Fibroblast of skin of scalp (primary cell): Measurements from ENCODE around the gene NDC80.
"Not testable (repeated sequence)": the region's sequence is repeated elsewhere in the genome, so short reads cannot be mapped to it uniquely, and the experiment has no call there.

Experiments
- DNase-seq: peaks from one replicate; pipeline ENCODE4 v3.0.0-alpha.2; 2013

The NDC80 gene

DNA sequence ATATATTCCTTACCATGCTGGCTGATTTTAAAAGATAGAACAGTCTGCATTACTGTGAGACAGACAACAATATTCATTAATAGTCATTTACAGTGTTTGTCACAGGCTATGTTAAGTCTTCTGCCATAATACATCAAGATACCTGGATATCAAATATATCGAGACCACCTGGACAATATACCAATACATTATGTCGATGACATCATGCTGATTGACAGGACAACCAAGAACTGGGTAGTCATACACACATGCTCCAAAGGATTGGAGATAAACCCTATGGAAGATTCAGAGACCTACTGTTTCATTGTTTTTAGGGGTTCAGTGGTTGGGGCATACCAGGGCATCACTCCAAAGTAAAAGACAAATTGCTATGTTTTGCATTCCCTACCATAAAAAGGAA is 57.6 kb downstream of the NDC80 start:
- DNase-seq, result no peak

DNA sequence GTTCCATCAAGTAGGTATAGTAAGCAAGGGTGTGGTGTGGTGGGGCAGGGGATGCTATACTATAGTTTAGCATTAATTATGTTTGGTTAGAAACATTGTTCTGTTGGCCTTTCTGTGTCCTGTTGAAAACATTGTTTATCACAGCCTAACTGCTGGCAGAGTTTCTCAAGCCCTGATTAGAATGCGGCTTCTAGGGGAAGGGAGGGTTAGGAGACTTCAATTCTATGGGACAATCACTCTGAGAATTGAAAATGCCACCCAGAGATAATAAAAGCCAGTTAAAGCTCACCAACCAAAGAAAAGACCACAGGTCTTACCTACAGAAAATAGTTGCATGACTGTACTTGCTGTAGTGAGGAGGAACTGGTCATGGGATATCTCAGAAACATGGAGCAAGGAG is 64.2 kb downstream of the NDC80 start:
- no peak for DNase-seq

DNA sequence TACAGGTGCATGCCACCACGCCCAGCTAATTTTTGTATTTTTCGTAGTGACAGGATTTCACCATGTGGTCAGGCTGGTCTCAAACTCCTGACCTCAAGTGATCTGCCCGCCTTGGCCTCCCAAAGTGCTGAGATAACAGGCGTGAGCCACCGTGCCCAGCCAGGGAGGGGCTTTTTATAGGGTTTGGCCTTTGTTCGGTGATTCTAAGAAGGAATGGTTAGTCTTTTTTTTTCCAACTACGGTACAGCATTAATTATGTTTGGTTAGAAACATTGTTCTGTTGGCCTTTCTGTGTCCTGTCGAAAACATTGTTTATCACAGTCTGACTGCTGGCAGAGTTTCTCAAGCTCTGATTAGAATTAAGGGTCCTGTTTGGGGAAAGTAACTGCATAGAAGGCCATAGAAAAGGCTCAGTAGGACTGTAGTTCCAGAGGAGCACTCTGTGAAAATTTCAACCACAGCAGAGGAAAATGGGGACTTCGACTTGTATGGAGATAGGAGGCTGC is 64.8 kb downstream of the NDC80 start:
- DNase-seq, result no peak

DNA sequence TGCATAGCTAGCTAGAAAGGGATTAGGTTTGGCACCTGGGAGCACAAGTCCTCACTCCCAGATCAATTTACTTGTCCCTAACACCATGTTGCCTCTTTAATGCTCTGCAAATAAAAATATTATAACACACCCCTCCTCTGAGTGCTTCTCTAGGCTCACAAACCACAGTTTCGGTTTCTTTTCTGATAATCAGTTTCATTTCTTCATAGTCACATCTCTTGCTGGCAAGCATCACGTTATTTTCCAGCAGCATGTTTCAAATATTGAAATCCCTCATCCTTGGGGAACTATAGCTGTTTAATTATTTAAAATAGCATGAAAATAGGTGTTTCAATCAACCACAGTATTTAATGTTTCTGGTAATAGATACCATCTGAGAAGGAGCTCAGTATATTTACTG is 70.3 kb downstream of the NDC80 start:
- no peak for DNase-seq

DNA sequence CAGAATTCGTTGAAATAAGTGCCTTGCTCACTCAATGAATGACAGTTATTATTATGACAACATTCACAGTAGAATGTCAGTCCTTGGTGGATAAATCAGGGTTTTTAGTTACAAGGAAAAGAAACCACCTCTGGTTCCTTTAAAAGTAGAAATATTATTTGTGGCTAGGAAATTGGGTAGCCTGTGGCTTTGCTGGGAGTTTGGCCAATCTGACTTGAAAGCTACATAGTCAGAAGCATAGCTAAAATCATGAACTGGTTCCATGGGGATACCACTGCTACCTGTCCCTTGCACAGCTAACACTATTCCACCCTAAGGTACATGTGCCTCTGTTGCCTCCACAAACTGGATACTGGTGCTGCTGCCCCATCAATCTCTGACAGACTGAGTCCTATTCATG is 71.4 kb downstream of the NDC80 start:
- no peak for DNase-seq

DNA sequence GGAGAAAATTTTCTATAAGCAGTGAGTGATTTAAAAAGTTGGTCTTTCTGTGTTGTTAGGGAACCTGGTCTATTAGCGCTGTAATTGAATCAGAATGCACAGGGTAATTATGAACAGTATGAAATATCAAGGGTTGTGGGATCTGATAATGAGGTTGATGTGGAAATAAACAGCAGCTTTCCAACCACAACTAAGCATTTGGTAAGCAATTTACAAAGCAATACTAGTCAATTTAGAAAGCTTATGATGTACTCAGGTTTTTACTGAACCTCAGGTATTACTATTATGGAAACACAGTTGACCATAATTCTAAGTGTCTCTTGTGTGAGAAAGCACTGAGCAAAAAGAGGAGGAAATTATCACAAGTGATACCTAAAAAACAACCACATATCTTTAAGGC is 73.2 kb downstream of the NDC80 start:
- DNase-seq, result no peak

DNA sequence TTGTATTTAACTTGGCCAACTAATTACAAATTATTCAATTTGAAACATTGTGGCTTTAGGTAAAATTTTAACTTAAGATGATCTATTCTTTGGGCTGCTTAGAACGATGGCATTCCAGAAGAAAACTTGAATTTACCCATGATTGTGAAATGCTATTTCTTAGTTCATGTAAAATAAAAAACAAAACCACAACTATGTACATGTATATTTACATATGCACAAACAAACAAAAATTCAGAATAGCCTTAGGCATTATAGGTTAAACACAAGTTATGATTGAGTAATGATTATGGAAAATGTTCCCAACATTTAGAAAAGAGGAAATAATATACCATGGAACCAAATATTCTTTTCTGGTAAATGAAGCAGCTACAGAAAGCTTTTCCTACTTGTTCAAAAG is 80.6 kb downstream of the NDC80 start:
- DNase-seq, result no peak

DNA sequence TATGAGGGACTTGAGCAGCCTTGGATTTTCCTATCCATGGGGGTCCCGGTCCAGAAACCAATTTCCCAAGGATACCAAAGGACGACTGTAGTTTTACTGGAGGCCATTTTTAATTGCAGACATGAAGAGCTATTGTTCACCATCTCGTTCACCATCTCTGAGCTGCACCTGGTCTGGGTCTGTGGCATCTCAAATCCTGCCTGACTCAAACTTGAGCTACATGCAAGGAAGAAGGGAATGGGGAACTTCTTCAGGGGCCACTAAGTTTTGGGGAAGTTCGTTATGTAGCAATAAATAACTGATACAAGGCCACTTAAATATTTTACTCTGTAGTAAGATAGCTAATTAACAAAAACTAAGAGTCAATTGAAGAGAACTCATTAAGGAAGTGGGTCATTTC is 82.1 kb downstream of the NDC80 start:
- DNase-seq, result no peak

DNA sequence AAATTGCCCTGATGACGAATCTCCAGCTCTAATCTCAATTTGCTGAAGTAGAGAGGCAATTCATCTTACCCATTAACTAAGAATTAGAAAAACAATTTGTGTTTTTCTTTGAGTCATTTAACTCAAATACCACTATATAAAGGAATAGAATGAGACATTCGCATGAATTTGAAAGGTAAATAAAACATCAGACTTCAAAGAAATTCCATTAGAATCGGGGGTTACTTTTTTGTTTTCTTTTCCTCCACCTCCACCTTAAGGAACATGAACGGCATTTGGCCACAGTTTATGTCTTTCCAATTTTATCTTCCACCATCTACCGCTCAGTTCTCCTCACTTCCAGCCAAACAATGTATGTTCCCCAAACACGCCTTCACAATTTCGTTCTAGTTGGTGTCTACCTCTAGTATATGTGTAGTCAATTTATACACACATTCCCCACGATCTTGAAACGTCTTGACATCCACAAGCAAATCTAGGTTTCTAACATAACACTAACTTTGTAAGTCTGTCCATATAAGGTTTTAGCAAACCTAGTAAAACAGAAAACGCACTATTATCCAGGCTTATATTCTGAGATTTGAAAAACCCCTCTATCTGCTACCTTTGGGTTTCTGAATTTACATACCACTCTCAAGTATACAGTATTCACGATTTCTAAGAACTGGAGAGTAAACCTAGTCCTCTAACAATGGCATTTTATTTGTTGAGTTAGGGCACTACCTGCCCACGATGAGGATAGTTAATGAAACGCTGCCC is 83.0 kb downstream of the NDC80 start:
- no peak for DNase-seq

DNA sequence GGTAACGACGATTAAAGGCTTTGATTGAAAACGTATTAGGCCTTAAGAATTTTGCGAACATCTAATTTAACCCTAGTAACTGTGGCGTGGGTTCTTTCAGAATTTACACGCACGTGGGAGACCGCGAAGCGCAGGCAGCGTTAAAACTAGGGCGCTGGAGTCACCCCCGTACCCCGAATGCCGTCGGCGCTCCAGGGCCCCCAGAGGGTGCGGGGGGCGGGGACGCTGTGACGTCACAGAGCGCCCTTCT is 83.5 kb downstream of the NDC80 start:
- DNase-seq, result no peak

DNA sequence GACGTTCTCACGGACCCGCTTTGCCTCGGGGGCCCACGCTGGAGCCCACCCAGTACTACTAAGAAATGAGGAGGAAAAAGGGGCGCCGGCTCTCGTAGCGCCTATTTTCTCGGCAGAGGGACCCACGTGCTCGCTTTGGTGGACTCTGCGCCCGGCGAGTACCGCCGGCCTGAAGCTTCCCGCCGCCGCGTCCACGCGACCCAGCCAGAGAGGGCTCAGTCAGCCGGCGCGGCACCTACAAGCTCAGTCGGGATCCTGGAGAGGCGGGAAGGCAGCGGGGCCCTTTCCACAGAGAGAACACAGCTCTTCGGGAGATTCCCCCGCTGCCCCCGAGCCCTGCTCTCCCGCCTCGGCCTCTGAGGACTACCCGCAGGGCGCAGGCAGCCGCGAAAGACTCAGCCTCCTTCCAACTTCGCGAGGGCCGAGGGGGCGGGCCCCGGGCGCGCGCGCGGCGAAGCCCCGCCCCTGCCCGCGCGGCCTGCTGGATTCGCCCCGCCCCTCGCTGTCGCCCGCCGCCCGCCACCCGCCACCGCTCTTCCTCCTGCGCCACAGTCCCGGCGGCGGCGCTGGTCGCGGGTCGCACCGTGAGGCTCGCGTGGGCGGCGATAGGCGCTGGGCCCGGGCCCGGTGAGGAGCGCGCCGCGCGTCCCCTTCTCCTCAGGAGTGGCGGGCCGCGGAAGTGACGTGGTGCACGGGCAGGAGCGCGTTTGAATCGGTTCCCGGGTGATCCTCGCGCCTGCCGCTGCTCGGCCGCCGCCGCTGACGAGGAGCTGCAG is 84.0 kb downstream of the NDC80 start, which contains the start of gene SMCHD1:
Gene SMCHD1 (plus strand): TSS at position 549 of the 776 bp plus-strand sequence. CDS start 350 bp downstream, outside the sequence.
- DNase-seq, result peak; percentile 85

DNA sequence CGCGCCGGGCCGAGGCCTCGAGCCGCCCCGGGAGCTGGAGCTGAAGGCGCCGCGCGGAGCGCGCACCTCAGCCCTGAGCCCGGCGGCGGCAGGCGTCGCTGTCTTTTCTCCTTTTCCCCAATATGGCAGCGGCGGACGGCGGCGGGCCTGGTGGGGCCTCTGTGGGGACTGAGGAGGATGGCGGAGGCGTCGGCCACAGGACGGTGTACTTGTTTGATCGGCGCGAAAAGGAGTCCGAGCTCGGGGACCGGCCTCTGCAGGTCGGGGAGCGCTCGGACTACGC is 84.5 kb downstream of the NDC80 start:
- DNase-seq, result no peak

DNA sequence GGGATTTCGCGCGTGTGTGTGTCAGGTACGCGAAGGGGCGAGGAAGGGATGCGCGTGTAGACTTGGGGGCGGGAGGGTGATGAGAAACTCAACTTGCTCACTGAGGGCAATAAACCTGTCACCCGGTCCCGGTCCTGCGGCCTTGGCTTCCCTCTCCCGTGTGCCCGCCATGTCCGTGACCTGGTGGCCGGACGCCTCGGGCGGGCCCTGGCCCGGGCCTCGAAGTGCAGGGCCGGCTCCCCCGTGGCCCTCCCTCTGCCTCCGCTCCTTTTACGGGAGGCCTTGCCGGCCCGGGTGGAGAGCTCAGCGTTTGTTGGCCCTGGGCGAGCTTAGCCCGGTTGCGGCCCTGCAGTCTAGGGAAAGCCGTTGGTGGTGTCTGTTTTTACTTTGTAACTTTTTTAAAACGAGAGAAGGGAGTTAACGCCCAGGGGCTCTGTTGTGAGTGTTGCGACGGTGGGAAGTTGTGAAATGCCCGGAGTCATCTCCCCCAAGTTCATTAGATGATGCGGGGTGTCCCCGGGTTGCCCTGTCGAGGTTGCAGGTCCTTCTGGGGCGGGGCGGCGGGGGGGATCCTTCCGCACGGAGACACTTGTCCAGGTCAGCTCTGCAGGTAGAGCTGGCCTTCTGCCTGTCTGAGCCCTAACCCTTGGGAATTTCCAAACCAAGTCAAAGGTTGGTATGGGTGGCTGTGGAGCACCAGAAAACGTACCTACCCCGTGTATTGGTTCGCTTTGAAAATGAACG is 85.1 kb downstream of the NDC80 start:
- peak; percentile 34 for DNase-seq

DNA sequence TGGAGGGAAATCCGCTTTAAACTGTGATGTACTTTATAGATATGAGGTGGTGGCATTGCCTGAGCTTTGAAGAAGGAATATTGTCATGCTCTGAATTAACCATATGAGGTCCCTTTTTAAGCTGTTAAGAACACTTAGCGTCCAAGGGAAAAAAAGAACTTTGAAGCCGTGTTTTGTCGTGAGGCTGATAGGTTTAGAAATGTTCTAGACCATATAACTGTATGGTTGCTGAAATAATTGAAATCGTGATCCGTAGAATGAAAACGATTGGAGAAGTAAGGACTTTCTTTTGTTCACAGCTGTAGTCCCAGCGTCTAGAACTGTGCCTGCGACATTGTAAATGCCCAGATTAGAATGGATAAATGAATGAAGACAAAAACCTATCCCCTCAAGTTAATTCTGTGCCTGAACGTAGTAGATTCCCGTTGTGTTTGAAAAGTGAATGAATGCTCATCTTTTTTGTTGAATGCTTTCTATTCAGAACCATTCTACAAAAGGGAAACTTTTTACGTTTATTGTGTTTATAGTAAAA is 85.7 kb downstream of the NDC80 start:
- no peak for DNase-seq

DNA sequence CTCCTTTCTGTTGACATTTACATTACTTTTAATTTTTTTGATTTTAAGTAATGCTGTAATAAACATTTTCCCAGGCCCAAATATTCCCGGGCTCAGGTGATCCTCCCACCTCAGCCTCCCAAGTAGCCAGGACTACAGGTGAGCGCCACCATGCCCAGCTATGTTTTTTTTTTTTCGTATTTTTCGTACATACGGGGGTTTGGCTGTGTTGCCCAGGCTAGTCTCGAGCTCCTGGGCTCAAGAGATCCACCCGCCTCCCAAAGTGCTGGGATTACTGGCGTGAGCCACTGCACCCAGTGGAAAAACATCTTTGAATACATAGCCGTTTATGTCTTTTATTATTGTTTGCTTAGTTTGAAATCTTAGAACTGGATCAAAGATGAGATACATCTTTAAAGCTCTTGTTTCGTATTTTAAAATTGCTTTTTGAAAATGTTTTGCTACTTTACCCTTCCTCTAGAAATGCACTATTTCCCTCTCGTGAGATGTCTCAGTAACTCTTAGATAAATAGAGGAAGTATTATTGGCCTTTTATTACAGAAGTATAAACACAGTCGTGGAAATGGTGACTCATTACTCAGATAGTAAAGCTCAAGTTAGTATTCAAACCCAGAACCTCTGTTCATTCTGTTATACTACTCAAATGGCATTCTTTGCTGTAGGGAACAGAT is 86.6 kb downstream of the NDC80 start:
- peak; percentile 62 for DNase-seq

DNA sequence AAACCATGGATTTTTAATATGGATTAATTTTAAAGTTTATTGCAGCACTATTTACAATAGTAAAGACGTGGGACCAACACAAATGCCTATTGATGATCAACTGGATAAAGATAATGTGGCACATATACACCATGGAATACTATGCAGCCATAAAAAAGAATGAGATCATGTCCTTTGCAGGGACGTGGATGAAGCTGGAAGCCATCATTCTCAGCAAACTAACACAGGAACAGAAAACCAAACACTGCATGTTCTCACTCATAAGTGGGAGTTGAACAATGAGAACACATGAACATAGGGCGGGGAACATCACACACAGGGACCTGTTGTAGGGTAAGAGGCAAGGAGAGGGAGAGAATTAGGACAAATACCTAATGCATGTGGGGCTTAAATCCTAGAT is 89.5 kb downstream of the NDC80 start:
- DNase-seq, result not testable (repeated sequence)

DNA sequence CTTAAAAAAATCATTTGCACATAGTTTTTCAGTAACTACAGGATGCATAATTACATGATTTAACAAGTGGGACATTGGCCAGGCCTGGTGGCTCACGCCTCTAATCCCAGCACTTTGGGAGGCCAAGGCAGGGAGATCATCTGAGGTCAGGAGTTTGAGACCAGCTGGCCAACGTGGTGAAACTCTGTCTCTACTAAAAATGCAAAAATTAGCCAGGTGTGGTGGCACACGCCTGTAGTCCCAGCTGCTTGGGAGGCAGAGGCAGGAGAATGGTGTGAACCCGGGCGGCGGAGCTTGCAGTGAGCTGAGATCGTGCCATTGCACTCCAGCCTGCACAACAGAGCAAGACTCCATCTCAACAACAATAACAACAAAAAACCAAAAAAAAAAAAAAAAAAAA is 90.9 kb downstream of the NDC80 start:
- DNase-seq, result not testable (repeated sequence)

DNA sequence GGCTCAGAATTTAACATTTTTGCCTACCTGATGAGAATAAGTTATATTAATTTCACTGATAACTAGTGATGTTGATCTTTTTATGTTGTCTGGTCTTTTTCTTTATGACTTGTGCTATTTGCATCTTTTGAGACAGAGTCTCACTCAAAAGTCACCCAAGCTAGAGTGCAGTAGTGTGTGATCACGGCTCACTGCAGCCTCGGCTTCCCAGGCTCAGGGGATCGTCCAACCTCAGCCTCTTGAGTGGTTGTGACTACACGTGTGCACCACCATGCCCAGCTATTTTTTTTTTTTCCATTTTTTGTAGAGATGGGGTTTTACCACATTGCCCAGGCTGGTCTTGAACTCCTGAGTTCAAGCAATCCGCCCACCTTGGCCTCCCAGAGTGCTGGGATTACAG is 91.6 kb downstream of the NDC80 start:
- no peak for DNase-seq
